Caki2 (cell line): ENCODE data around the gene TFCP2. TPM values are rescaled to one million over a fixed set of nuclear protein-coding genes. Genes with fewer than 3 reads are reported as not detected.
"Not testable (repeated sequence)": the region's sequence is repeated elsewhere in the genome, so short reads cannot be mapped to it uniquely, and the experiment has no call there.

Source experiments
- DNase-seq: peaks from one replicate; pipeline ENCODE4 v3.0.0-alpha.2; 2015; ENCODE audit warnings: low read depth
- in situ Hi-C: cut with HindIII; loops from 2 replicates; pipeline ENCODE4 v1.10.0; 2016; ENCODE audit warnings: low sequenced_read_pairs, low pct_unique_long_range_greater_than_20kb, mixed read lengths
- total RNA-seq: library from RNA; depleted of rRNA; stranded (reverse); fragments of >200 nt; shearing (Covaris generic); gene quantifications from 2 replicates; pipeline ENCODE4 v1.2.3, GENCODE V29; 2014; ENCODE audit warnings: low replicate concordance

TFCP2 gene
- total RNA-seq, 1 experiment from 2014 or later, result 24.0 TPM

DNA sequence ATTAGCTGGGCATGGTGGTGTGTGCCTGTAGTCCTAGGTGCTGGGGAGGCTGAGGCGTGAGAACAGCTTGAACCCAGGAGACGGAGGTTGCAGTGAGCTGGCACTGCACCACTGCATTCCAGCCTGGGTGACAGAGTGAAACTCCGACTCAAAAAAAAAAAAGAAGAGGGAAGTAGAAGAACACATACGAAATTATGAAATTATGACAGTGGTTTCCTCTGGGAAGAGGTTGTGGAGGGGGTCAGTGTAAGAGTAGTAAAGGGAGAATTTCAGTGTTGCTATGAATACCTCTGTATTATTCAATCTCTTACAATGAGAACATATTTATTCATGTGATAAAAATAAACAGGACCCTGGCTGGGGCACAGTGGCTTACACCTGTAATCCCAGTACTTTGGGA lies 64.8 kb downstream of the TFCP2 start:
- in situ Hi-C loops, result no loop called here

DNA sequence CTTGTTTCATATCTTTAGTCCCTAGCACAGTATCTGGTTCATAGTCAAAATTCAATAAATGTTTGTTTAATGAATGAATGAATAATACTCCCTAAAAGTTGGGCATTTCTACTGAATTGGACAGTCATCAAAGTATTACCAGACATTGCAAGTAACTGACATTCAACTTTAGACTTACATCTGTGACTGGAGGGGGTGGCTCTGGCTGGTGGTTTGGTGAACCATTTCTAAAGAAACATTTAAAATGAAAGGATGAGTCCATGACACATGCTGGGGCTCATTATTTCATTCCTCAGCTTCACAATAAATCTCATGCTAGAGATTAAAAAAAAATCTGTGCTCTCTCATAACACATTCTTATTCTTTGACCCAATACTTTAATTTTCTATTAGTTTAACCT lies 69.0 kb downstream of the TFCP2 start:
- in situ Hi-C loops, result no loop called here
- DNase-seq, result no peak

More for the DNA sequence above, 64.8 kb downstream of the TFCP2 start:
- no peak for DNase-seq

DNA sequence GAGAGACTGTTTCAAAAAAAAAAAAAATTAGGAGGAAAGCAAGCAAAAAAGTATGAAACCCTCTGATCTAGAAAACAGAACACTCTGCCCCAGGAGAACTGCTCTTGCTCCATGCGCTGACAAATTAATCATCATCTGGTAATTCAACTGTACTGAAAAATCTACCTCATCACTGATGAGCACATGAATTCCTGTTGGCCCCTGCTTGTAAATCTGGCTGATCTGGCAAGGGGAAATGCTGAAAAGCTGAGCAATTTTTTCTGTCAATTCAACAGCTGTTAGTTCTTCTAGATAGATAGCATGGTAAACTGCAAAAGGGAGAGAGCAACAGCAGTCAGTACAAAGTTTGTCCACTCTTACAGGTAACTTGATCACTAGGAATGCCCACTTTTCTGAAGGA lies 74.3 kb downstream of the TFCP2 start:
- DNase-seq, result no peak
- in situ Hi-C loops, result no loop called here

DNA sequence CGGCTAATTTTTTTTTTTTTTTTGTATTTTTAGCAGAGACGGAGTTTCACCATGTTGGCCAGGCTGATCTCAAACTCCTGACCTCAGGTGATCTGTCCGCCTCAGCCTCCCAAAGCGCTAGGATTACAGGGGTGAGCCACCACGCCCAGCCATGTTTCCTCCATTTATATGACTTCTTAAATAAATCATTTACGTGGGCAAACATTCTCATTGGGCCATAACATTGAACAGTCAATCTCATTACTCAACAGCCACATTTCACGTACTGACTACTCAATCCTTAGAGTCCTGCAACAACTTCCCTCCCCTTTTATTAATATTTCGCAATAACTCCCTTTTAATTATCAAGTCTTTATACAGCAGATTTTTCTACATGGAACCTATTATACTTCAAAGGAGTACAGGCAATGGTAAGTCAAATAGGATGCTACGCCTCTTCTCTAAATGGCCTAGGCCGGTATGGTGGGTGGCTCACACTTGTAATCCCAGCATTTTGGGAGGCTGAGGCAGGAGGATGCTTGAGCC lies 82.2 kb downstream of the TFCP2 start:
- in situ Hi-C loops, result no loop called here

DNA sequence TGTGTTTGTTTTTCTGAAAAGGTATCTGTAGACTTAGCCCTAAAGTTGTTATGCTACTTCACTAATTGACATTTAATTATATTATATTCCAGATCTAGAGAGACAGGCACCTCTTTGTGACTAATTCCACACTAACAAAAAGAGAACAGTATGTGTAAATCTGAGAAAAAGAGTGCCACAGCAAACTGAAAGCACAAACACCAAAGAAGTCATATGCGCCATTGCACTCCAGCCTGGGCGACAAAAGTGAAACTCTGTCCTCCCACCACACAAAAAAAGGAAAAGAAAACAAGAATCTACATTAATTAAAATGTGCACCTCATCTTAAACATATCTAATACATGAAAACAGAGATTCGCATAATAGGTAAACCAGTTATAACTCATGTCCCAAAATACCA lies 85.1 kb downstream of the TFCP2 start:
- in situ Hi-C loops, result no loop called here

More for the DNA sequence above, 82.2 kb downstream of the TFCP2 start:
- no peak for DNase-seq

DNA sequence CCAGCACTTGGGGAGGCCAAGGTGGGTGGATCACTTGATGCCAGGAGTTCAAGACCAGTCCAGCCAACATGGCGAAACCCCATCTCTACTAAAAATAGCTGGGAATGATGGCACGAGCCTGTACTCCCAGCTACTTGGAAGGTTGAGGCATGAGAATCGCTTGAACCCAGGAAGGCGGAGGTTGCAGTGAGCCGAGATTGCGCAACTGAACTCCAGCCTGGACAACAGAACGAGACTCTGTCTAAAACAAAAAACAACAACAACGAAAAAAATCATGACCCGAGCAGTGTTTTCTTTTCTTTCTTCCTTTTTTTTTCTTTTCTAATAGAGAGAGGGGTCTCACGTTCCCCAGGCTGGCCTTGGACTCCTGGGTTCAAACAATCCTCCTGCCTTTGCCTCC lies 86.0 kb downstream of the TFCP2 start:
- DNase-seq, result no peak
- in situ Hi-C loops, result no loop called here

More for the DNA sequence above, 85.1 kb downstream of the TFCP2 start:
- DNase-seq, result no peak

DNA sequence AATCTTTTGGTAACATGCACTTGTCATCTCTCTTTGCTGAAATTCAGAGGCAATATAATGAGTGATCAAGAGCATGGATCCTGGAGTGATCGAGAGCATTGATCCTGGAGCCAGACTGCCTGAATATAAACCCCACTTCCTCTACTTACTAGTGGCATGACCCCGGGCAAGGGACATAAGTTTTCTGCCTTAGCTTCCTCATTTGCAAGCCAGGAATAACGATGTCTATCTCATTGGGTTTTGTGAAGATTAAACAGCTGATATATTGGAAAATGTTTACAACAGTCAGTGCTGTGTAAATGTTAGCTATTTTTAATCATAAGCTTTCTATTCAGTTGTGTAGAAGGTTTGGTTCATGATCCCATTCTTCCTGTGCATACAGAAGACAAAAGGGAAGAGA lies 87.2 kb downstream of the TFCP2 start:
- no peak for DNase-seq
- in situ Hi-C loops, result no loop called here

DNA sequence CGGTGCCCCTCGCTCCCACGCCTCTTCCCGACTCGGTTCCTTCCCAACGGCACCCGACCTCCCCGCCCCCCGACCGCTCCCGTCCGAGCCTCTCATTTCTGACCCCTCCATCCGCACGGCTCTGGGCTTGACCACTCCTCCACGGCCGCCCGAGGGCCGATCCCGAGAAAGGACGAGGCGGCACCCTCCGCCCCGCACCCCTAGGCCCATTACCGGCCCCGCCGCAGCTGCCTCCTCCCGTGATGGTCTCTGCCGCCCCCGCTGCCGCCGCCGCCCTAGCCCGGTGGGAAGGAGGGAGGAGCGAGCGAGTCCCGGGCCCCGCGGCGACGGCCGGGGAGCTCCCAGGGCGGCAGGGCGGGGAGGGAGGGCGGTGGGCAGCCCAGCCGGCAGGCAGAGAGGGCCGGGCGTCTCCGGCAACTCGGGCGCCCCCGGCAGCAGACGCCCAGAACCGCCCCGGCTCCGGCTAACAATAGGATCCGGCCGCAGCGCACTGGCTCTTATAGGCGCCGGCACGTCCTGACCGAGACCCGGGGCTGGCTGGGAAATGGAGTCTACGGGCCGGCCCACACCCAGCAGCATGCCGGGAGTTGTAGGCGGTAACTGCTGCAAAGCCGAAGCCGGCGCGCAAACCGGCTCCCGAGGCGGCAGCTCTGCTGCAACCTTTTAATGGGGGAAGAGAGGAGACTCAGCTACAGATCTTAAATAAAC lies 89.7 kb downstream of the TFCP2 start, which contains the start of gene CSRNP2:
TSS of gene CSRNP2 (minus strand) at position 471 of the 708 bp plus-strand sequence. CDS start 7,035 bp downstream, outside the sequence.
- in situ Hi-C loops, result no loop called here

DNA sequence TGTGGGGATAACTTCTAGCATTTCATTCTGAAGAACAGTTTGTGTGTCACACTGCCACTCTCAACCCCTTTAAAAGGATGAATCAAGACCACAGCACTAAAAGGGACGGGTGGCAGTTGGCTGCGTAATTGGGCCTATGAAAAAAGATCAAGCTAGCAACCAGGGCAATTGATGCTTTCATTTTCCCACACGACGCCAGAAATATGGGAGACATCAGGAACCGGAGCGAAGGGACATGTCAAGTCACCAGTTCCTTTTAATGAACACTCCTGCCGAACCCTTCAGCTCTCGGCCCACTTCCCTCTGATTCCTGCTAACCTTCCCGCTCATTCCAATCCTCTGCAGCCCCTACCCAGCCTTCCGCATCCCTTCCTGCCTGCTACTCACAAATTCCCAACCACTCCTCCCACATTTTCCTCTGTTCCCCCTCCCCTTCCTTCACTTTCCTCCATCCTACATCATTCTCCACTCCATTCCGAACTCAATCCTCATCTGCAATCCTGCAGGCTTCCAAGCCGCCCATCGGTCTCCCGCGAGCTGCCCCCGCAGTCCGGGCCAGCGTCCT lies 90.3 kb downstream of the TFCP2 start:
- in situ Hi-C loops, result no loop called here
- DNase-seq, result peak; percentile 45

More for the DNA sequence above, 89.7 kb downstream of the TFCP2 start, which contains the start of gene CSRNP2:
- DNase-seq, result peak; percentile 96

DNA sequence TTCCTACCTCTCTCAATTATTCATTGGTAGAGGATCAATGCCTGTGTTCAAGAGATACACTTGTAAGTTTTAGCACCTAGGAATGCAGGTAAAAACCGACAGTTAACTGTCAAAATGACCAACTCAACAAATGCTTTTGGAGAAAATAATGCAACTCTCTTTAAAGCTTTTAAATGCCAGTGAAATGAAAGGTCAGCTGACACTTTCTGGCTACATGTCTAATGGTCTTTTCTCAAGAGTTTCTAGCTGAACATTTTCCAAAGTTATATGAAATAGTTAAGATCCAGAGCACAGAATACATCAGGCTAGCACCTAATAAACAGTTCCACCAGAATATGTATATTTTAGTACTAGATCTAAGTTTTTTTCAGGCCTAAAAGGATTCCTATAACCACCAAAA lies 91.5 kb downstream of the TFCP2 start:
- in situ Hi-C loops, result no loop called here
- no peak for DNase-seq

DNA sequence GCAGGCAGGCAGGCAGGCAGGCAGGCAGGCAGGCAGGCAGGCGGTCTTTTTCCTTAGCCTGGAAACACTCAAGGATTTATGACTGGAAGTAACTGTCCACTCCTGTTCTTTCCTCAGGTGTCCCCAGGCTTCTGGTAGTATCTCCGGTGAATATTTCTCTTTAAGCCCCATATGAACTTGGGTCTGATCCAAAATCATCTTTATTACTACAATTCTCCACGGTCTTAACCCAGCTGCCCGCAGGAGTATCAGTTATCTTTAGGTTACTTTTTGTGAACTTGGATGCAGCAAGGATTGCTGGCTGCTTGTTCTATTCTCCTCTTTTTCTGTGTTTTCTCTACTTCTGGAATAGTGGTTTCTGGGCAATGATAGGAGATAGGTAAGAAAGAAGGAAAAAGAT lies 92.8 kb downstream of the TFCP2 start:
- in situ Hi-C loops, result no loop called here

DNA sequence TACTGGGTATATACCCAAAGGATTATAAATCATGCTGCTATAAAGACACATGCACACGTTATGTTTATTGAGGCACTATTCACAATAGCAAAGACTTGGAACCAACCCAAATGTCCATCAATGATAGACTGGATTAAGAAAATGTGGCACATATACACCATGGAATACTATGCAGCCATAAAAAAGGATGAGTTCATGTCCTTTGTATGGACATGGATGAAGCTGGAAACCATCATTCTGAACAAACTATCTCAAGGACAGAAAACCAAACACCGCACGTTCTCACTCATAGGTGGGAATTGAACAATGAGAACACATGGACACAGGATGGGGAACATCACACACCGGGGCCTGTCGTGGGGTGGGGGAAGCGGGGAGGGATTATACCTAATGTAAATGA lies 94.1 kb downstream of the TFCP2 start:
- DNase-seq, in situ Hi-C loops: not testable (repeated sequence)

More for the DNA sequence above, 92.8 kb downstream of the TFCP2 start:
- no peak for DNase-seq

DNA sequence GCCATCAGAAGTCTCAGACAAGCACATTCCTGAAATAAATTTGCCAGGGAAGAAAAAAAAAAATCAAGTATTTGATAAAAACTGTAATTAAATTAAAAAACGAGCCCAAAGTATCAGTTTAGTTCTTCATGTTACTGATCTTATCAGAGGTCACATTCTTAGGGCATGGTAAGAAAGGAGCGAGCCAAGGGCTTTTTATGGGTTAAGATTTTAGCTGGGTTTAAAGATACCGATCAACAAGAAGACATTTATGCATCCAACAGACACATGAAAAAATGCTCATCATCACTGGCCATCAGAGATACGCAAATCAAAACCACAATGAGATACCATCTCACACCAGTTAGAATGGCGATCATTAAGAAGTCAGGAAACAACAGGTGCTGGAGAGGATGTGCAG lies 94.6 kb downstream of the TFCP2 start:
- DNase-seq, in situ Hi-C loops: not testable (repeated sequence)

DNA sequence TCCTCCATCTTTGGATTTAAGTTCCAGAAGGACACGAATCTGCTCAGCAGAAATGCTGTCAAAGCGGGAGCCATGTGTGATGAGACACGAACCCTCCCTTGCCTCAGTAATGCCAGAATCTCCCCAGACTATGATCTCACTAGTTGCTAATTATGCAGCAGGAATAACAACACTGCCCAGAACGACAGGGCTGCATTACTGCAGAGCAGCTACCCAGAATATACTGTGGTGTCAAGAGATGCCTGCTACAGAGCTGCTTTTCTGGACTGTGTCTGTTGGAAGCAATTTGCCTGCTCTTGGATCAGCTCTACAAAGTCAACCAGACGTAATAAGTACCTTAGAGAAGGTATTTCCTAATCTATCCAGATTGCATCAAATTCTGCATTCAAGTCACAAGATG lies 95.0 kb downstream of the TFCP2 start:
- no peak for DNase-seq
- in situ Hi-C loops, result no loop called here

DNA sequence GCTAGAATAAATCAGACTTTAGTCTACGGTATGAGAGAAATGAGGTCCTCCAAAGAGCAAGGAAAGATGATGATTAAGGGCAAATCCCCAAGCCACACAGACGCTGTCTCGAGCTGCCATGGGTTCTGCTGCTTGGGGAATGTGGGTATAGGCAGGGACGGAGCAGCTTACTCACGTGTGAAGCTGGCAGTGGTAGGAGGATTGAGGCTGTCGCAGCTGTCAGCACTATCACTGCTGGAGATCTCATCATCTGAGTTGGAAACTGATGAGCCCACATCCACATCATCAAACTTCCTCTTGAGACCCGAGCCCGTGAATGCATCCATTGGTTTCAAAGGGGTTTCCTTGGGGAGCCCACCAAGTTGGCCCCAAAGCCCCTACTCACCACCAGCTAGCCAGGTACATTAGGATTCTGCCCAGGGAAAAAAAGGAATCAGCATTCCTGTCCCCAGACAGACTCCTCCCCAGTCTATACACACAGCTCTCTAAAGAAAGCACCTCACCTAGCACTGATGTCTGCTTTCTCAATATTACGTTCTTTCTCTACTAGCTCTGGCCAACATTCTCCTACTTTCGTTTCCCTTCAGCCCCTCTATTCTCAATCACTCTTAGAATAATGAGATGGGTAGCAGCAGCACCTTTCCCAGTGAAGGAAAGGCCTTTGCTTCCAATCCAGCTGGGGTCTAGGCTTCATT lies 96.6 kb downstream of the TFCP2 start:
- DNase-seq, result no peak
- in situ Hi-C loops, result no loop called here

DNA sequence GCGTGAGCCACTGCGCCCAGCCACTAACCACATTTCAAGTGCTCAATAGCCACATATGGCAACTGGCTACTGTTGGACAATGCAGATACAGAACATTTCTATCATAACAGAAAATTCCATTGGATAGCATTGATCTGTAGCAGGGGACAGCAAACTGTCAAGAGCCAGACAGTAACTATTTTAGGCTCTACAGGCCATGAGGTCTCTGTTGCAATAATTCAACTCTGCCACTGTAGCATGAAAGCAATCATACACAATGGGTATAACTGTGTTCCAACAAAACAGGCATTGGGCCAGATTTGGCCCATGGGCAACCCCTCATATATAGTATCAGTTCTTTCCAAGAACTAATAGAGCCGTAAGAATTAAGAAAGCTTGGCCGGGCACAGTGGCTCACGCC lies 97.5 kb downstream of the TFCP2 start:
- in situ Hi-C loops, result no loop called here
- no peak for DNase-seq

DNA sequence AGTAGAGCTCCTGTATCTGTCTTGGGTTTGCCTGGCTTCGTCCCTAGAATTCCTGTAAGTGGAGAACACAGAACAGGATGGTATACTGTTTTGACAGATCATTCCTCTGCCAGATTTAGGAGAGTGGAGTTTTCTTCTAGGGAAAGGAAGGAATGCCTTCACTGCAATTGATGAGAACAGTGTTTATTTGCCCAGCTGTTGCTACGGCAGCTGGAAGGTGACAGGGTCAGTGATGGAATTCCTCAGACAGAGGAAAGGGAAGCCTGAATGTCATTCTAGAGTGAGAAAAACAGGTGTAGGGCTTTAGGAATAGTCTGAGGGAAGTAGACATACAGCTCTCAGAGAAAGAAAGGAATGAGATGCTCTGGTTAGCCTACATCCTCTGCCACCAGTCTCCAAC lies 101.3 kb downstream of the TFCP2 start:
- DNase-seq, result no peak
- in situ Hi-C loops, result no loop called here

DNA sequence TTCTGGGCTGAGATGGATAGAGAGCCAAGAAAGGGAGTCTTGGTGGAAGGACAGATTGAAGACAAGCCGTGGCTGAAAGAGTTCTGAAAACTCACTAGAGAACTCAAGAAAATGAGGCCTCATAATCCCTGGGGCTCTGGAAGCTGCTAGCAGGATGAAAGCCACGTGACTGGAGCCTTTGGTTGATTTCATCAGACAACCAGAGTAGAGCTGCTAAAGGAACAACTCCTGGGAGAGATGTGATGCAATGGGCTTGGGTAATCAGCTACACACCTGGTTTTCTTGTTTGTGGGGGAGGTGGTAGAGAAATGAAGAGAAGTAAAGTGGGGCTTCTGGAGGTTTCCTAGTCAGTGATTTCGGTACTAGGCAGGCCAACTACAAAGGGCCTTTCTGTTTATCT lies 102.9 kb downstream of the TFCP2 start:
- in situ Hi-C loops, result no loop called here
- no peak for DNase-seq

DNA sequence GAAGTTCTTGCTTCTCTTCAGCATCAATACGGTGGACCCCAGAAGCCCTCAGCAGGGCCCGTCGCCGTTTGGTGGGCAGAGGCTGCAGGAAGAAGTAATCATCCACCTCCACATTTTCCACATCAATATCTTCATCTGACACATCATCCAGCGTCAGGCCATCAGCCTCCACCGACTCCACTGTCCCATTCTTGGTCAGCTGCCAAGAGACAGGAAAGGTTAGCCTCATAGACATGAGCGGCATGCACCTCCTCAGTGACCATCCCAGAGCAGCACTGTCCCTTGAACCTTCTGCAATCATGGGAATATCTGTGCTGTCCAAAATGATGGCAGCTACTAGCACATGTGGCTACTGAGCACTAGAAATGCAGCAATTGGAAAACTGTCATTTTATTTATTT lies 105.2 kb downstream of the TFCP2 start:
- in situ Hi-C loops, result no loop called here
- DNase-seq, result no peak
